ENCODE data around the gene PCSK5.

- peak; percentile 89 for TF ChIP-seq POLR2A (IDR thresholded peaks at IDR 0.05; ENCODE audit: low read depth, low read length)
- TF ChIP-seq, protein P1, sequence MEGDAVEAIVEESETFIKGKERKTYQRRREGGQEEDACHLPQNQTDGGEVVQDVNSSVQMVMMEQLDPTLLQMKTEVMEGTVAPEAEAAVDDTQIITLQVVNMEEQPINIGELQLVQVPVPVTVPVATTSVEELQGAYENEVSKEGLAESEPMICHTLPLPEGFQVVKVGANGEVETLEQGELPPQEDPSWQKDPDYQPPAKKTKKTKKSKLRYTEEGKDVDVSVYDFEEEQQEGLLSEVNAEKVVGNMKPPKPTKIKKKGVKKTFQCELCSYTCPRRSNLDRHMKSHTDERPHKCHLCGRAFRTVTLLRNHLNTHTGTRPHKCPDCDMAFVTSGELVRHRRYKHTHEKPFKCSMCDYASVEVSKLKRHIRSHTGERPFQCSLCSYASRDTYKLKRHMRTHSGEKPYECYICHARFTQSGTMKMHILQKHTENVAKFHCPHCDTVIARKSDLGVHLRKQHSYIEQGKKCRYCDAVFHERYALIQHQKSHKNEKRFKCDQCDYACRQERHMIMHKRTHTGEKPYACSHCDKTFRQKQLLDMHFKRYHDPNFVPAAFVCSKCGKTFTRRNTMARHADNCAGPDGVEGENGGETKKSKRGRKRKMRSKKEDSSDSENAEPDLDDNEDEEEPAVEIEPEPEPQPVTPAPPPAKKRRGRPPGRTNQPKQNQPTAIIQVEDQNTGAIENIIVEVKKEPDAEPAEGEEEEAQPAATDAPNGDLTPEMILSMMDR (IDR thresholded peaks at IDR 0.05; ENCODE audit: extremely low read depth in 1 of 2, insufficient read depth in 1 of 2, low read depth in 1 of 2, low read length in 2 of 2) = peak; percentile 17 to 46
- peak; percentile 93 for TF ChIP-seq POLR2AphosphoS5 (IDR thresholded peaks at IDR 0.05; ENCODE audit: insufficient read depth, low read depth, low read length)
- TF ChIP-seq FOS (IDR thresholded peaks at IDR 0.05; ENCODE audit: borderline replicate concordance, insufficient read depth, low read length) = no peak
- TF ChIP-seq, protein P2, sequence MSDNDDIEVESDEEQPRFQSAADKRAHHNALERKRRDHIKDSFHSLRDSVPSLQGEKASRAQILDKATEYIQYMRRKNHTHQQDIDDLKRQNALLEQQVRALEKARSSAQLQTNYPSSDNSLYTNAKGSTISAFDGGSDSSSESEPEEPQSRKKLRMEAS (IDR thresholded peaks at IDR 0.05; ENCODE audit: insufficient read depth, insufficient read length) = no peak
These were observed 503.9 kb downstream of the PCSK5 start, which contains the start of gene RFK for GRCh38 chr9:76394195-76394959.
